ENCODE measurements around the gene POTEF.
"Not testable (repeated sequence)": the region's sequence is repeated elsewhere in the genome, so short reads cannot be mapped to it uniquely, and the experiment has no call there.

Gene POTEF

GRCh38 chr2:130053217-130053911, 75.7 kb downstream of the POTEF start:
- H2AK5ac ChIP-seq (ENCODE audit: low read length); H3K9ac ChIP-seq (ENCODE audit: low read length); H2BK5ac ChIP-seq (ENCODE audit: low read length); H3K36me3 ChIP-seq (ENCODE audit: control insufficient read depth, insufficient read depth, low read length); H2BK15ac ChIP-seq (replicated peaks; ENCODE audit: low read depth); H3K4me2 ChIP-seq (ENCODE audit: low read length); H3K18ac ChIP-seq (ENCODE audit: low read length); H4K8ac ChIP-seq (ENCODE audit: low read depth, low read length); H3K27me3 ChIP-seq (ENCODE audit: insufficient read depth, low read length, poor library complexity); H3K4me1 ChIP-seq (ENCODE audit: control insufficient read depth, low read depth, low read length); H4K5ac ChIP-seq (ENCODE audit: low read length); H3K79me1 ChIP-seq (ENCODE audit: low read length); H3K56ac ChIP-seq (ENCODE audit: low read length); H3K27ac ChIP-seq (ENCODE audit: low read depth, low read length); DNase-seq; H2BK120ac ChIP-seq (ENCODE audit: low read depth, low read length); H3K4ac ChIP-seq (ENCODE audit: low read depth, low read length); H3K23ac ChIP-seq (ENCODE audit: low read length); H3K79me2 ChIP-seq (ENCODE audit: control insufficient read depth, insufficient read depth, low read length); H3K4me3 ChIP-seq (ENCODE audit: low read length): not testable (repeated sequence)
- WGBS (ENCODE audit: extremely low coverage, insufficient coverage, low lambda C conversion rate) = no CpG with 5 or more reads among the region's 7 CpGs

DNA sequence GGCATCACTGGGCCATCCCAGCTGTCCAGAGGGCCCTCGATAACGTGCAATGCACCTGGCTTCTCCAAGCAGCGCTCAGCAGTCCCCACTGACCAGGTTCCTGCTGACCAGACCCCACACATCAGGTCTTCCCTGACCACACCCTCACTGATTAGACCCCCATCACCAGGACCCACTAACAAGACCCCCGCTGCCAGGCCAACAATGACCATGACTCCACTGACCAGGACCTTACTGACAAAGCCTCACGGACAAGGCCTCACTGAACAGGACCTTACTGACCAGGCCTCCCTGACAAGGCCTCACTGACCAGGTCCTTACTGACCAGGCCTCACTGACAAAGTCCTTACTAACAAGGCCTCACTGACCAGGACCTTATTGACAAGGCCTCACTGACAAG, 76.6 kb downstream of the POTEF start:
- not testable (repeated sequence) for H2AK5ac ChIP-seq (ENCODE audit: low read length); H3K27me3 ChIP-seq (ENCODE audit: insufficient read depth, low read length, poor library complexity); H3K36me3 ChIP-seq (ENCODE audit: control insufficient read depth, insufficient read depth, low read length); H4K8ac ChIP-seq (ENCODE audit: low read depth, low read length); H3K79me1 ChIP-seq (ENCODE audit: low read length); H3K9ac ChIP-seq (ENCODE audit: low read length); H2BK120ac ChIP-seq (ENCODE audit: low read depth, low read length); H2BK5ac ChIP-seq (ENCODE audit: low read length); H3K18ac ChIP-seq (ENCODE audit: low read length); H3K56ac ChIP-seq (ENCODE audit: low read length); H3K4me3 ChIP-seq (ENCODE audit: low read length); DNase-seq; H3K4ac ChIP-seq (ENCODE audit: low read depth, low read length); H4K5ac ChIP-seq (ENCODE audit: low read length); H3K79me2 ChIP-seq (ENCODE audit: control insufficient read depth, insufficient read depth, low read length); H3K27ac ChIP-seq (ENCODE audit: low read depth, low read length); H3K23ac ChIP-seq (ENCODE audit: low read length); H3K4me2 ChIP-seq (ENCODE audit: low read length); H3K4me1 ChIP-seq (ENCODE audit: control insufficient read depth, low read depth, low read length); H2BK15ac ChIP-seq (replicated peaks; ENCODE audit: low read depth)
- WGBS (ENCODE audit: extremely low coverage, insufficient coverage, low lambda C conversion rate) = no CpG with 5 or more reads among the region's 5 CpGs

- H3K18ac ChIP-seq (ENCODE audit: low read length); H3K79me1 ChIP-seq (ENCODE audit: low read length); H3K4me2 ChIP-seq (ENCODE audit: low read length); H2BK15ac ChIP-seq (replicated peaks; ENCODE audit: low read depth); H3K79me2 ChIP-seq (ENCODE audit: control insufficient read depth, insufficient read depth, low read length); H4K5ac ChIP-seq (ENCODE audit: low read length); H3K4ac ChIP-seq (ENCODE audit: low read depth, low read length); H3K27me3 ChIP-seq (ENCODE audit: insufficient read depth, low read length, poor library complexity); H3K4me1 ChIP-seq (ENCODE audit: control insufficient read depth, low read depth, low read length); H3K56ac ChIP-seq (ENCODE audit: low read length); H3K9ac ChIP-seq (ENCODE audit: low read length); H4K8ac ChIP-seq (ENCODE audit: low read depth, low read length); DNase-seq; H3K27ac ChIP-seq (ENCODE audit: low read depth, low read length); H2BK5ac ChIP-seq (ENCODE audit: low read length); H2BK120ac ChIP-seq (ENCODE audit: low read depth, low read length); H3K23ac ChIP-seq (ENCODE audit: low read length); H3K4me3 ChIP-seq (ENCODE audit: low read length); H3K36me3 ChIP-seq (ENCODE audit: control insufficient read depth, insufficient read depth, low read length); H2AK5ac ChIP-seq (ENCODE audit: low read length): not testable (repeated sequence)
- no CpG with 5 or more reads among the region's 4 CpGs for WGBS (ENCODE audit: extremely low coverage, insufficient coverage, low lambda C conversion rate)
Observed at GRCh38 chr2:130048422-130048821, 80.6 kb downstream of the POTEF start.

- not testable (repeated sequence) for H2AK5ac ChIP-seq (ENCODE audit: low read length); H3K18ac ChIP-seq (ENCODE audit: low read length); H2BK15ac ChIP-seq (replicated peaks; ENCODE audit: low read depth); H3K56ac ChIP-seq (ENCODE audit: low read length); H3K27me3 ChIP-seq (ENCODE audit: insufficient read depth, low read length, poor library complexity); H2BK5ac ChIP-seq (ENCODE audit: low read length); H4K8ac ChIP-seq (ENCODE audit: low read depth, low read length); H3K4me2 ChIP-seq (ENCODE audit: low read length); H3K36me3 ChIP-seq (ENCODE audit: control insufficient read depth, insufficient read depth, low read length); H2BK120ac ChIP-seq (ENCODE audit: low read depth, low read length); H3K4ac ChIP-seq (ENCODE audit: low read depth, low read length); H3K27ac ChIP-seq (ENCODE audit: low read depth, low read length); DNase-seq; H3K4me3 ChIP-seq (ENCODE audit: low read length); H3K9ac ChIP-seq (ENCODE audit: low read length); H4K5ac ChIP-seq (ENCODE audit: low read length); H3K4me1 ChIP-seq (ENCODE audit: control insufficient read depth, low read depth, low read length); H3K79me2 ChIP-seq (ENCODE audit: control insufficient read depth, insufficient read depth, low read length); H3K79me1 ChIP-seq (ENCODE audit: low read length); H3K23ac ChIP-seq (ENCODE audit: low read length)
- WGBS (ENCODE audit: extremely low coverage, insufficient coverage, low lambda C conversion rate) = no CpG with 5 or more reads among the region's 16 CpGs
Observed at GRCh38 chr2:130038265-130038603, 90.8 kb downstream of the POTEF start.

- not testable (repeated sequence) for H2BK5ac ChIP-seq (ENCODE audit: low read length); H3K4me3 ChIP-seq (ENCODE audit: low read length); H3K79me2 ChIP-seq (ENCODE audit: control insufficient read depth, insufficient read depth, low read length); H2BK120ac ChIP-seq (ENCODE audit: low read depth, low read length); H3K4me2 ChIP-seq (ENCODE audit: low read length); H3K79me1 ChIP-seq (ENCODE audit: low read length); H3K4ac ChIP-seq (ENCODE audit: low read depth, low read length); H3K9ac ChIP-seq (ENCODE audit: low read length); H3K27ac ChIP-seq (ENCODE audit: low read depth, low read length); H4K5ac ChIP-seq (ENCODE audit: low read length); H3K56ac ChIP-seq (ENCODE audit: low read length); H2AK5ac ChIP-seq (ENCODE audit: low read length); H3K36me3 ChIP-seq (ENCODE audit: control insufficient read depth, insufficient read depth, low read length); H3K4me1 ChIP-seq (ENCODE audit: control insufficient read depth, low read depth, low read length); H3K27me3 ChIP-seq (ENCODE audit: insufficient read depth, low read length, poor library complexity); H3K23ac ChIP-seq (ENCODE audit: low read length); H4K8ac ChIP-seq (ENCODE audit: low read depth, low read length); H2BK15ac ChIP-seq (replicated peaks; ENCODE audit: low read depth); H3K18ac ChIP-seq (ENCODE audit: low read length)
- WGBS (ENCODE audit: extremely low coverage, insufficient coverage, low lambda C conversion rate) = no CpG with 5 or more reads among the region's 1 CpG
- peak; percentile 25 for DNase-seq
Observed at GRCh38 chr2:130025931-130026330, 103.1 kb downstream of the POTEF start.
